ENCODE data around the gene LRRC14B. TPM values are rescaled to one million over a fixed set of nuclear protein-coding genes. Genes with fewer than 3 reads are reported as not detected.

Gene LRRC14B
- total and polyA plus RNA-seq, 4 donors: 0.09 TPM; not detected in 3

GRCh38 chr5:144941-145340, 46.4 kb upstream of the LRRC14B start:
- Histone ChIP-seq H3K9me3 (ENCODE audit: control insufficient read depth in 4 of 4, low read length in 3 of 4) (peaks cover 8 to 11% (median 9%) of the 10 kb centered on the region in 4 donors), H3K27me3 (ENCODE audit: control insufficient read depth in 4 of 4, insufficient read depth in 4 of 4, low read length in 3 of 4) (no peaks in the 10 kb centered on the region), H3K4me3 (ENCODE audit: low read depth in 1 of 3, low read length in 3 of 3) (no peak overlapping the region), H3K9ac (ENCODE audit: low read depth in 1 of 2, low read length in 2 of 2) (no peak overlapping the region), H3K4me1 (ENCODE audit: control insufficient read depth in 4 of 4, insufficient read depth in 4 of 4, low read length in 3 of 4) (no peaks in the 10 kb centered on the region), H3K36me3 (ENCODE audit: control insufficient read depth in 4 of 4, insufficient read depth in 3 of 4, low read depth in 1 of 4, low read length in 3 of 4) (no peaks in the 10 kb centered on the region), H3K27ac (ENCODE audit: low read depth in 1 of 2, low read length in 2 of 2) (no peak overlapping the region)
- no peak for DNase-seq (ENCODE audit: low spot score)
- 88% methylated on average over 8 of the region's 8 CpGs for WGBS
- TF ChIP-seq REST (IDR thresholded peaks at IDR 0.05): no peak

GRCh38 chr5:145585-146323, 45.5 kb upstream of the LRRC14B start:
- no peaks in the 10 kb centered on the region for H3K36me3 ChIP-seq (ENCODE audit: control insufficient read depth in 4 of 4, insufficient read depth in 3 of 4, low read depth in 1 of 4, low read length in 3 of 4)
- no peaks in the 10 kb centered on the region for H3K4me1 ChIP-seq (ENCODE audit: control insufficient read depth in 4 of 4, insufficient read depth in 4 of 4, low read length in 3 of 4)
- H3K27me3 ChIP-seq (ENCODE audit: control insufficient read depth in 4 of 4, insufficient read depth in 4 of 4, low read length in 3 of 4): no peaks in the 10 kb centered on the region
- 83% methylated on average over 7 of the region's 7 CpGs for WGBS
- H3K4me3 ChIP-seq (ENCODE audit: low read depth in 1 of 3, low read length in 3 of 3): no peak overlapping the region
- TF ChIP-seq JUND (IDR thresholded peaks at IDR 0.05) (no peak), HNF4A (conservative IDR thresholded peaks at IDR 0.05) (no peak), REST (IDR thresholded peaks at IDR 0.05) (no peak), CTCF (IDR thresholded peaks at IDR 0.05; ENCODE audit: low read depth, low read length, missing input control) (no peak), MAX (IDR thresholded peaks at IDR 0.05) (no peak), TAF1 (conservative IDR thresholded peaks at IDR 0.05) (no peak), GABPA (IDR thresholded peaks at IDR 0.05 in 1 of 2, conservative IDR thresholded peaks at IDR 0.05 in 1 of 2) (no peak), RXRA (IDR thresholded peaks at IDR 0.05) (no peak), NR2F2 (IDR thresholded peaks at IDR 0.05) (no peak), SP1 (IDR thresholded peaks at IDR 0.05) (no peak), RAD21 (IDR thresholded peaks at IDR 0.05) (no peak), FOXA1 (IDR thresholded peaks at IDR 0.05) (no peak), HNF4G (IDR thresholded peaks at IDR 0.05) (no peak), EGR1 (IDR thresholded peaks at IDR 0.05; ENCODE audit: low read depth in 2 of 2) (no peak), YY1 (IDR thresholded peaks at IDR 0.05) (no peak)
- peaks cover 8 to 11% (median 9%) of the 10 kb centered on the region in 4 donors for H3K9me3 ChIP-seq (ENCODE audit: control insufficient read depth in 4 of 4, low read length in 3 of 4)
- no peak overlapping the region for H3K9ac ChIP-seq (ENCODE audit: low read depth in 1 of 2, low read length in 2 of 2)
- H3K27ac ChIP-seq (ENCODE audit: low read depth in 1 of 2, low read length in 2 of 2): no peak overlapping the region
- DNase-seq (ENCODE audit: low spot score): no peak

All from liver (tissue), 9 donors.